ENCODE measurements around the gene LZTS3.

- no peak for TF ChIP-seq SIN3A (IDR thresholded peaks at IDR 0.05; ENCODE audit: borderline replicate concordance, insufficient read depth, low read length)
- TF ChIP-seq, protein P1, sequence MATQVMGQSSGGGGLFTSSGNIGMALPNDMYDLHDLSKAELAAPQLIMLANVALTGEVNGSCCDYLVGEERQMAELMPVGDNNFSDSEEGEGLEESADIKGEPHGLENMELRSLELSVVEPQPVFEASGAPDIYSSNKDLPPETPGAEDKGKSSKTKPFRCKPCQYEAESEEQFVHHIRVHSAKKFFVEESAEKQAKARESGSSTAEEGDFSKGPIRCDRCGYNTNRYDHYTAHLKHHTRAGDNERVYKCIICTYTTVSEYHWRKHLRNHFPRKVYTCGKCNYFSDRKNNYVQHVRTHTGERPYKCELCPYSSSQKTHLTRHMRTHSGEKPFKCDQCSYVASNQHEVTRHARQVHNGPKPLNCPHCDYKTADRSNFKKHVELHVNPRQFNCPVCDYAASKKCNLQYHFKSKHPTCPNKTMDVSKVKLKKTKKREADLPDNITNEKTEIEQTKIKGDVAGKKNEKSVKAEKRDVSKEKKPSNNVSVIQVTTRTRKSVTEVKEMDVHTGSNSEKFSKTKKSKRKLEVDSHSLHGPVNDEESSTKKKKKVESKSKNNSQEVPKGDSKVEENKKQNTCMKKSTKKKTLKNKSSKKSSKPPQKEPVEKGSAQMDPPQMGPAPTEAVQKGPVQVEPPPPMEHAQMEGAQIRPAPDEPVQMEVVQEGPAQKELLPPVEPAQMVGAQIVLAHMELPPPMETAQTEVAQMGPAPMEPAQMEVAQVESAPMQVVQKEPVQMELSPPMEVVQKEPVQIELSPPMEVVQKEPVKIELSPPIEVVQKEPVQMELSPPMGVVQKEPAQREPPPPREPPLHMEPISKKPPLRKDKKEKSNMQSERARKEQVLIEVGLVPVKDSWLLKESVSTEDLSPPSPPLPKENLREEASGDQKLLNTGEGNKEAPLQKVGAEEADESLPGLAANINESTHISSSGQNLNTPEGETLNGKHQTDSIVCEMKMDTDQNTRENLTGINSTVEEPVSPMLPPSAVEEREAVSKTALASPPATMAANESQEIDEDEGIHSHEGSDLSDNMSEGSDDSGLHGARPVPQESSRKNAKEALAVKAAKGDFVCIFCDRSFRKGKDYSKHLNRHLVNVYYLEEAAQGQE (IDR thresholded peaks at IDR 0.05; ENCODE audit: insufficient read depth in 1 of 2, low read depth in 2 of 2, low read length in 2 of 2) = no peak
- TF ChIP-seq POLR2AphosphoS5 (IDR thresholded peaks at IDR 0.05; ENCODE audit: low read depth, low read length) = no peak
Observed at GRCh38 chr20:3180319-3180718, 7.0 kb upstream of the LZTS3 start.
